Transverse colon (tissue), 4 donors: ENCODE results near the gene F8A3. TPM values are rescaled to one million over a fixed set of nuclear protein-coding genes. Genes with fewer than 3 reads are reported as not detected.

ENCODE experiments used
- DNase-seq: peaks from one replicate; pipeline ENCODE4 v3.0.0-alpha.2; 2019
- H3K27ac ChIP-seq, 4 donors: fragments of 200-600 bp; sonication (generic); 2 replicates each; pipeline ENCODE4 v1.5.1; 2016 to 2018; ENCODE audit warnings: inconsistent platforms in 4 of 4
- H3K27me3 ChIP-seq: fragments of 200-600 bp; sonication (generic); 2 replicates; pipeline ENCODE4 v1.5.1; 2017; ENCODE audit warnings: inconsistent platforms
- H3K36me3 ChIP-seq, 4 donors: fragments of 200-600 bp; sonication (generic); 2 replicates each; pipeline ENCODE4 v1.5.1; 2017 to 2019; ENCODE audit warnings: inconsistent platforms in 4 of 4
- H3K4me1 ChIP-seq, 4 donors: fragments of 200-600 bp; sonication (generic); 2 replicates each; pipeline ENCODE4 v1.5.1; 2017 to 2020; ENCODE audit warnings: inconsistent platforms in 4 of 4
- H3K4me3 ChIP-seq, 4 donors: fragments of 200-600 bp; sonication (generic); 1 replicate in 1 of 4; 2 replicates in 3 of 4; pipeline versions ENCODE4 v1.5.1 to v1.6.1; 2017 to 2019; ENCODE audit warnings: inconsistent platforms in 4 of 4
- H3K9me3 ChIP-seq, 2 donors: fragments of 200-600 bp; sonication (generic); 2 replicates each; pipeline ENCODE4 v1.5.1; 2017 to 2019; ENCODE audit warnings: inconsistent platforms in 2 of 2
- CTCF ChIP-seq, 5 experiments: fragments of 200-600 bp in 3 of 5; fragments of 450-650 bp in 2 of 5; sonication (generic) in 3 of 5; IDR thresholded peaks; 1 replicate in 2 of 5; 2 replicates in 3 of 5; pipeline ENCODE4 v1.5.1; 2016 to 2017; ENCODE audit warnings: antibody characterized with exemption in 5 of 5, inconsistent platforms in 3 of 5, mild to moderate bottlenecking in 2 of 5, moderate library complexity in 1 of 5
- EP300 ChIP-seq: sonication (generic); formaldehyde crosslinking; IDR thresholded peaks from one replicate; pipeline ENCODE4 v1.6.1; 2017; ENCODE audit warnings: antibody characterized with exemption, low read depth
- POLR2A ChIP-seq: fragments of 450-650 bp; IDR thresholded peaks from one replicate; pipeline ENCODE4 v1.6.1; 2016; ENCODE audit warnings: antibody characterized with exemption, mild to moderate bottlenecking, moderate library complexity
- POLR2AphosphoS5 ChIP-seq, 3 donors: sonication (generic); formaldehyde crosslinking; IDR thresholded peaks; one replicate each; pipeline ENCODE4 v1.6.1; 2016; ENCODE audit warnings: antibody characterized with exemption in 3 of 3
- WGBS, 2 donors: methylation state at CpG; one replicate each; pipeline ENCODE4 v1.1.5; 2018; ENCODE audit warnings: low coverage in 1 of 2; 5-methylcytosine and 5-hydroxymethylcytosine counted together
- in situ Hi-C, 4 donors: fragments of 200-750 bp; cut with MboI; loops; one replicate each; pipeline versions ENCODE4 v1.15.0 to v1.15.1; 2017; ENCODE audit warnings: low sequenced_read_pairs in 3 of 4, low pct_ligation_motif_present in 1 of 4, low pct_unique_long_range_greater_than_20kb in 1 of 4
- intact Hi-C: fragments of 100-400 bp; cut with DNase I; formaldehyde crosslinking; loops from one replicate; pipeline ENCODE4 v1.15.1; 2023; ENCODE audit warnings: low total_unique reads
- small RNA-seq, 4 donors: library from RNA; depleted of rRNA; stranded (forward); fragments of <200 nt; gene quantifications; one replicate each; pipeline ENCODE3, GENCODE V24; 2016
- total RNA-seq, 4 donors: library from RNA; depleted of rRNA; stranded (reverse); fragments of >200 nt; gene quantifications; one replicate each; pipeline ENCODE4 v1.1.0, GENCODE V29; 2016

The F8A3 gene
- total RNA-seq, 4 donors from 2014 or later, result 15.2 to 40.8 (median 27.0) TPM; not detected in 1

GRCh38 chrX:155441097-155441496, 17.3 kb downstream of the F8A3 start:
- H3K27ac ChIP-seq, result no peak overlapping the region
- no peaks in the 10 kb centered on the region for H3K9me3 ChIP-seq
- TF ChIP-seq POLR2AphosphoS5 (IDR thresholded peaks at IDR 0.05) (no peak), EP300 (no peak), POLR2A (no peak), CTCF (IDR thresholded peaks at IDR 0.05) (no peak)
- intact Hi-C loops, result no loop called here
- DNase-seq, result no peak
- H3K27me3 ChIP-seq, result no peaks in the 10 kb centered on the region
- no peaks in the 10 kb centered on the region for H3K4me1 ChIP-seq
- H3K4me3 ChIP-seq, result no peak overlapping the region
- in situ Hi-C loops, result no loop called here
- H3K36me3 ChIP-seq, result no peaks in the 10 kb centered on the region

- in situ Hi-C loops (no loop called here), intact Hi-C loops (no loop called here)
- DNase-seq, result no peak
- Histone ChIP-seq H3K27ac (no peak overlapping the region), H3K9me3 (no peaks in the 10 kb centered on the region), H3K27me3 (no peaks in the 10 kb centered on the region), H3K4me1 (no peaks in the 10 kb centered on the region), H3K36me3 (no peaks in the 10 kb centered on the region), H3K4me3 (no peak overlapping the region)
- WGBS, 2 donors, result 100% methylated on average over 2 of the region's 2 CpGs; no CpG with 5 or more reads in 1 of the 2 donors
- TF ChIP-seq POLR2A (no peak), CTCF (IDR thresholded peaks at IDR 0.05) (no peak), POLR2AphosphoS5 (IDR thresholded peaks at IDR 0.05) (no peak), EP300 (no peak)
Measured at GRCh38 chrX:155435744-155436112, 22.7 kb downstream of the F8A3 start.

- no peak for DNase-seq
- H3K4me1 ChIP-seq, result no peaks in the 10 kb centered on the region
- no peaks in the 10 kb centered on the region for H3K27me3 ChIP-seq
- H3K9me3 ChIP-seq, result no peaks in the 10 kb centered on the region
- no peak overlapping the region for H3K27ac ChIP-seq
- in situ Hi-C loops, result no loop called here
- H3K4me3 ChIP-seq, result no peak overlapping the region
- no peaks in the 10 kb centered on the region for H3K36me3 ChIP-seq
- 77% methylated on average over 9 of the region's 9 CpGs; no CpG with 5 or more reads in 1 of the 2 donors for WGBS, 2 donors
- TF ChIP-seq EP300 (no peak), POLR2A (no peak)
- intact Hi-C loops, result no loop called here
Measured at GRCh38 chrX:155434906-155435743, 23.3 kb downstream of the F8A3 start.

- no peak for DNase-seq
- no peaks in the 10 kb centered on the region for H3K4me1 ChIP-seq
- no peak overlapping the region for H3K27ac ChIP-seq
- in situ Hi-C loops (no loop called here), intact Hi-C loops (no loop called here)
- H3K36me3 ChIP-seq, result no peaks in the 10 kb centered on the region
- H3K27me3 ChIP-seq, result no peaks in the 10 kb centered on the region
- WGBS, 2 donors, result 64% methylated on average over 1 of the region's 1 CpG; no CpG with 5 or more reads in 1 of the 2 donors
- H3K4me3 ChIP-seq, result no peak overlapping the region
- H3K9me3 ChIP-seq, result no peaks in the 10 kb centered on the region
- TF ChIP-seq EP300 (no peak), POLR2A (no peak), POLR2AphosphoS5 (IDR thresholded peaks at IDR 0.05) (no peak), CTCF (IDR thresholded peaks at IDR 0.05) (no peak)
Measured at GRCh38 chrX:155417769-155418168, 40.7 kb downstream of the F8A3 start.

Small RNA genes within 50 kb of the gene (small RNA-seq; reads per million reads assigned to genes)
- gene MIR1184-3, result 0 reads per million in 4 donors

Other genes starting within 250 kb of the F8A3 start
- 10 to 100 TPM in 3 of 4 donors, 1 to 10 TPM in 1; 6.0 to 24.5 (median 22.3) TPM for gene VBP1, start 242.2 kb downstream of the F8A3 start, total RNA-seq
- gene RAB39B, start 194.1 kb downstream of the F8A3 start, total RNA-seq, result 1 to 10 TPM in 1 of 4 donors, under 1 TPM in 1, not detected in 2; 0.41 to 1.4 TPM
- gene CLIC2, start 124.0 kb downstream of the F8A3 start, total RNA-seq, result 1 to 10 TPM in 2 of 4 donors, under 1 TPM in 2; 0.20 to 7.8 (median 2.1) TPM
- 10 to 100 TPM in 1 of 4 donors, 1 to 10 TPM in 1, not detected in 2; 2.1 to 90.8 TPM for gene F8A2, start 76.5 kb downstream of the F8A3 start, total RNA-seq
- 1 to 10 TPM in 3 of 4 donors, under 1 TPM in 1; 1.00 to 7.5 (median 2.8) TPM for gene SPRY3, start 154.0 kb upstream of the F8A3 start, total RNA-seq
- 10 to 100 TPM; 17.5 to 32.9 (median 29.1) TPM for gene TMLHE, start 154.3 kb upstream of the F8A3 start, total RNA-seq